Kidney (tissue), 14 donors: ENCODE measurements around the gene FUT9. TPM values are rescaled to one million over a fixed set of nuclear protein-coding genes. Genes with fewer than 3 reads are reported as not detected.

ENCODE experiments used
- DNase-seq, 5 donors: peaks; one replicate each; pipeline ENCODE4 v3.0.0-alpha.2; 2013 to 2020
- FAIRE-seq: peaks from 2 replicates; lab custom pipeline; 2012; peaks lifted over from hg19 to GRCh38; lab: Jason Lieb, UNC
- H3K27ac ChIP-seq, 2 donors: one replicate each; pipeline ENCODE4 v1.7.0; 2013; ENCODE audit warnings: low read depth in 2 of 2, low read length in 2 of 2, inconsistent platforms in 1 of 2
- H3K27me3 ChIP-seq: one replicate; pipeline ENCODE4 v1.7.1; 2013; ENCODE audit warnings: low read length, inconsistent platforms; ENCODE audit not compliant: control insufficient read depth, insufficient read depth
- H3K36me3 ChIP-seq, 3 donors: one replicate each; pipeline versions ENCODE4 v1.7.0 to v1.7.1; 2013; ENCODE audit warnings: low read length in 3 of 3, control low read depth in 1 of 3, inconsistent platforms in 1 of 3; ENCODE audit not compliant: insufficient read depth in 3 of 3, control insufficient read depth in 2 of 3
- H3K4me1 ChIP-seq, 3 donors: one replicate each; pipeline versions ENCODE4 v1.7.0 to v1.7.1; 2013; ENCODE audit warnings: low read length in 3 of 3, inconsistent platforms in 1 of 3, low read depth in 1 of 3; ENCODE audit not compliant: control insufficient read depth in 2 of 3, insufficient read depth in 2 of 3
- H3K4me3 ChIP-seq, 3 donors: one replicate each; pipeline versions ENCODE4 v1.7.0 to v1.8.1; 2013; ENCODE audit warnings: low read length in 3 of 3, control low read depth in 1 of 3, inconsistent platforms in 1 of 3
- H3K9ac ChIP-seq, 3 donors: one replicate each; pipeline versions ENCODE4 v1.7.0 to v1.7.1; 2013; ENCODE audit warnings: low read length in 3 of 3, control low read depth in 1 of 3, inconsistent platforms in 1 of 3
- H3K9me3 ChIP-seq, 3 donors: one replicate each; pipeline versions ENCODE4 v1.7.0 to v1.7.1; 2013; ENCODE audit warnings: low read length in 3 of 3, control low read depth in 1 of 3, inconsistent platforms in 1 of 3; ENCODE audit not compliant: control insufficient read depth in 2 of 3, insufficient read depth in 1 of 3
- CTCF ChIP-seq: IDR thresholded peaks from 3 replicates; pipeline ENCODE4 v1.5.1; 2012; ENCODE audit warnings: mild to moderate bottlenecking, moderate library complexity, borderline replicate concordance; ENCODE audit not compliant: insufficient read depth; ENCODE audit errors: extremely low read depth
- intact Hi-C: fragments of 100-400 bp; cut with DNase I; formaldehyde crosslinking; loops from one replicate; pipeline ENCODE4 v1.11.1; 2022
- polyA plus RNA-seq: library from polyadenylated mRNA; stranded (reverse); fragments of 350-450 nt; fragmentation: Illumina TruSeq; extraction: RNeasy Lipid Tissue Mini Kit (QIAGEN cat#74804); gene quantifications from one replicate; pipeline ENCODE4 v1.2.3, GENCODE V29; 2014; ENCODE audit warnings: low read depth, low replicate concordance; ENCODE audit not compliant: insufficient read depth
- total RNA-seq: library from RNA; stranded (reverse); fragmentation: NEBNext Ultra II Directional; extraction: Animal tissue kit (Norgen Biotek cat#: 25700); gene quantifications from one replicate; pipeline ENCODE4 v1.2.1, GENCODE V29; 2021
- donor health status: control.
- donor health status: control.
- donor health status: control.
- donor health status: control.
- donor health status: control.
- donor health status: DM: yes; HTN: yes; CAD: no.
- donor health status: Normal renal cell carcinoma (clear cell type).

FUT9 gene
- total and polyA plus RNA-seq, 2 donors from 2014 or later = 0.06 to 0.13 TPM

GRCh38 chr6:96124778-96125177 lies 109.0 kb downstream of the FUT9 start:
- no peak for FAIRE-seq
- Histone ChIP-seq H3K27ac (no peak overlapping the region), H3K27me3 (no peaks in the 10 kb centered on the region), H3K4me1 (no peaks in the 10 kb centered on the region), H3K9ac (no peak overlapping the region), H3K36me3 (no peaks in the 10 kb centered on the region), H3K9me3 (no peaks in the 10 kb centered on the region), H3K4me3 (no peak overlapping the region)
- TF ChIP-seq CTCF = no peak
- intact Hi-C loops = no loop called here
- DNase-seq = no peak

- TF ChIP-seq CTCF = no peak
- no peak overlapping the region for H3K9ac ChIP-seq
- H3K9me3 ChIP-seq = no peaks in the 10 kb centered on the region
- DNase-seq (no peak), FAIRE-seq (no peak)
- no peaks in the 10 kb centered on the region for H3K4me1 ChIP-seq
- H3K27me3 ChIP-seq = no peaks in the 10 kb centered on the region
- H3K36me3 ChIP-seq = no peaks in the 10 kb centered on the region
- no peak overlapping the region for H3K27ac ChIP-seq
- intact Hi-C loops = no loop called here
- H3K4me3 ChIP-seq = no peak overlapping the region
These were observed 122.6 kb downstream of the FUT9 start for GRCh38 chr6:96138406-96138805.

GRCh38 chr6:96142142-96142541 lies 126.4 kb downstream of the FUT9 start:
- no peak for TF ChIP-seq CTCF
- intact Hi-C loops = no loop called here
- Histone ChIP-seq H3K36me3 (no peaks in the 10 kb centered on the region), H3K4me3 (no peak overlapping the region), H3K9me3 (no peaks in the 10 kb centered on the region), H3K27ac (no peak overlapping the region), H3K27me3 (no peaks in the 10 kb centered on the region), H3K4me1 (no peaks in the 10 kb centered on the region), H3K9ac (no peak overlapping the region)
- FAIRE-seq = no peak
- no peak for DNase-seq

GRCh38 chr6:96150431-96150830 lies 134.7 kb downstream of the FUT9 start:
- Histone ChIP-seq H3K4me1 (no peaks in the 10 kb centered on the region), H3K4me3 (no peak overlapping the region), H3K9ac (no peak overlapping the region), H3K27me3 (no peaks in the 10 kb centered on the region), H3K9me3 (no peaks in the 10 kb centered on the region), H3K36me3 (no peaks in the 10 kb centered on the region), H3K27ac (no peak overlapping the region)
- no peak for TF ChIP-seq CTCF
- no peak for DNase-seq
- no peak for FAIRE-seq
- intact Hi-C loops = no loop called here
